GM18511 (cell line): Measurements from ENCODE around the gene DNM3.

Experiments used
- ATAC-seq: cut with Tn5 transposase; IDR thresholded peaks from one replicate; pipeline ENCODE4 v1.9.1; 2021; ENCODE audit warnings: mild to moderate bottlenecking, moderate library complexity; ENCODE audit not compliant: unreplicated experiment

DNM3 gene

DNA sequence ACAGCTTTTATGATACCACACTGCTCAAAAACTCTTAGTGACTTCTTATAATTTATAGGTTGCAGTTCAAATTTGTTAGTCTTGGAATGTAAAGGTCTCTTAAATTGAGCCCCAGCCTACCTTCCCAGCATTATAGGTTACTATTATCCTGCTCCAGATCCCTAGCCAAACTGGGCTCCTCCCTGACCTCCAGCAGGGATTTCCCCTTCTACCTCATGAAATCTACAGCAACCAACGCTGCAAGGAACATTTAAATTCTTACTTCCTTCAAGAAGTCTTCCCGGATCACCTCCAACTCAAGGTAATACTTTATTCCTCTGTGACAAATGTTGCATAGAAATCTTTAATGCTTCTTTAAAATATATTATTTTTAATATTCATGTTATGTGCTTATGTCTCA lies 324.1 kb downstream of the DNM3 start:
- no peak for ATAC-seq

DNA sequence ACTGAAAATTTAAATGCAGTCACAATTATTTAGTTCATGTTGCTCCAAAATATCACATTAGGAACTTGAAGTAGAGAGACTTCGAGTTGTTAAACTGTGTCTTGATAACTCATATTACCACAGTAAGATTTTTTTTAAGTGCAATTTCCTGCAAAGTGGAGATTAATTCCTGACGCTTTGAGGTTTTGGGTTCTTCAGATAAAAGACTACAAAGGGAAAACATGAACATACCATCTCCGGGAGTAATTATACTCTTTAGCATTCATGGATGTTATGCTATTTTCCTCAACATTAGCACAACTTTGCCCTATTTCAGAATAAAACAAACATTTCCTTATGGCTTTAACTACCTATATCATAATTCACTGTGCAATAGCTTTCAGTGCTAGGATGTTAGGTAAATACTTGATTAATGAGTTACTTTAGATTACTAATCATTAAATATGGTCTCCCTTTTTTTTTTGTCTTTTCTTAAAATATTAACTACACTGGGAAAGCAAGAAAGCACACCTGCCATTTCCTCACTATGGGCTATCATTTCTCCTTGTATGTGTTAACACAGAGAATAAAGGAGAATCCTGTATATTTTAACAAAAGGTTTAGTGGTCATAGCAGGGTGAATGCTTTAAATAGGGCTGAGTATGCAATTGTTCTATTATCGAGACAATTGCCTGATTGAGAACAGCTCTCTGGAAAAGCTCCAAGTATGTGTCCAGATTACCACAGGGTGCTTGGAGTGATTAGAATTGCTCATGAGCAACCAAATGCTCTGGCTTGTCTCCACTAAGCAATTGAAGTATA lies 326.7 kb downstream of the DNM3 start:
- ATAC-seq = no peak

DNA sequence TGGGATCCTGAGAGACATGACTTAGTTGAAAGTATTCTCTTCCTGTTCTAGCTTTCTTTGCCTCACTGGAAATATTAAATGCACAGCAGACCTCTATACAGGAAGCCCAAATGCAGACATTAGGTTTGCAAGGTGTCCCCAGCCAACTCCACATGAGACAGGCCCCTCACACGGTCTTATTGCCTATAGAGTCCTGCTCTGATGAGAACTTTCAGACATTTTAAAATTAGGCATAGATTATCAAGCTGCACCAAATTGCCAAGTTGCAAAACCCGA lies 327.2 kb downstream of the DNM3 start:
- no peak for ATAC-seq

DNA sequence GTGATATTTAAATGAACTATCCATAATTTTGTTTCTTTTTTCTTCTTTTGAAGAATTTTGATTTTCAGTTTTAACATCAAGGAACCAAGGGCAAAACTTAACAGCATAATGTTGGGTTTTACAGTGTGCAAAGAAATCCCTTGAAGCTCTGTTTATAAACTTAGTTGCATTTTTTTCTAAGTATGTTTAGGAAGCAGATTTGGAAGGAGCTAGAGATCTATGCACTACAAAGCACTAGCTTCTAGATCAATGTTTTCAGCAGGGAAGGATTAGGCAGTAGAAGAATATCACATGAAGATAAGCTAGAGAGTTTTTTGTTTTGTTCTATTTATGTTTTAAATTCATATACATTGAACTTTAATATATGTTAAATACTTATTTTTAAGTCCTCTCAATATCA lies 328.5 kb downstream of the DNM3 start:
- no peak for ATAC-seq

DNA sequence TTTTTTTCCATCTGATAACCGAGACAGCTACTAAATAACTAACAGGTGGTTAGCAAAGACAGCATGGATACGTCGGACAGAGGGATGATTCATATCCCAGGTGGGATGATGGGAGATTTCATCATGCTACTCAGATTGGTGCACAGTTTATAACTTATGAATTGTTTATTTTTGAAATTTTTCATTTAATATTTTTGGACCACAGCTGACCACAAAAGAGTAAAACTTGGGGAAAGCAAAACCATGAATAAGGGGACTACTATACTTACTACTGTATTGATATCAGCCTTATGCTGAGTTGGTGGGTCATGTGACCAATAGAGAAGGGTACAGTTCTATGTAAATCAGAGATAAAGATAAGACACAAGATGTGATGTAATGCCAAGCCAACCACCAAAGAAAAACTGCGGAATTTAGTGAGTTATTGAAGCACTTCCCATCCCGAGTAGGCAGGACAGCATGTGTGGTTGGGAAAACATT lies 331.1 kb downstream of the DNM3 start:
- no peak for ATAC-seq

DNA sequence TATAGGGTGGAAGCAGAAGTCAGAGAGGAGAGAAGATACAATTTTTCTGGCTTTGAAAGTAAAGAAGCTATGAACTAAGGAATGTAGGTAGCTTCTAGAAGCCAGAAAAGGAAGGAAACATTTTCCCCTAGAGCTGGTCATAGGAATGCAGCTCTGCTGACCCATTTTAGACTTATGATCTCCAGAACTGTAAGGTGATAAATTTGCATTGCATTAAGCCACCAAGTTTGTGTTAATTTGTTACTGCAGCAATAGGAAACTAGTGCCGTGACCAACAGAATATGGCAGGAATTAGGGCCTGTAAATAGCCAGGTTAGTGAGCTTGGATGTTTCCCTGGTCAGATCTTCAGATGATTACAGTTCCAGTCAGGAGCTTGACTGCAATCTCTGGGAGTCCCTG lies 334.9 kb downstream of the DNM3 start:
- ATAC-seq = no peak

DNA sequence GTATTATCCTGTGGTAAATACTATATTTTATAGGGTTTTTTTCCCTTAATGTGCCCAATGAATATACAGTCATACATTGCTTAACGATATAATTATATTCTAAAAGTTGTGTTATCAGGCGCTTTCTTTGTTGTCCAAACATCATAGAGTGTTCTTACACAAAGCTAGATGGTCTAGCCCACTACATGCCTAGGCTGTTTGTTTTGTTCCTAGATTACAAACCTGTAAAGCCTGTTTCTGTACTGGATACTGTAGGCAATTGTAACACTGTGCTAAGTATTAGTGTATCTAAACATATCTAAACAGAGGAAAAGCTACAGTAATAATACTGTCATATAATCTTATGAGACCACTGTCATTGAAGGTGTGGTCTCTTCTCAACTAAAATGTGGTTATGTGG lies 336.6 kb downstream of the DNM3 start:
- ATAC-seq = no peak

DNA sequence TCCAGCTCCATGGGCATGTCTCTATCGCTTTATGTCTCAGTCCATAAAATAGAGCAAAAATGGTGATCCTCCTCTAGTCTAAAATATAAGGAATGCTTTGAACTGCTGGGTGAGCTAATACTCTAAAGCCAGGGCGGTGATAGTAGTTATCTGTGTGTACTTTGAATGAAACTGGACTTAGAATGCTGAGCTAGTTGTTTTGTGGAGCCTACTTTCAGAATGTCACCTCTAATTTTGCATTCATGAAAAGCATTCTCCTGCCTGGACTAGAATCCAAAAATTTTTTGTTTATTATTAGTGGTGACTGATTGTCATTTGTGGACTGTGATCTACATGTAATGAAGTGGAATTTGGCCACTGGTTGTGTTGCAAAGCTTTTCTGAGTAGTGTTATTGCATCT lies 337.6 kb downstream of the DNM3 start:
- no peak for ATAC-seq

DNA sequence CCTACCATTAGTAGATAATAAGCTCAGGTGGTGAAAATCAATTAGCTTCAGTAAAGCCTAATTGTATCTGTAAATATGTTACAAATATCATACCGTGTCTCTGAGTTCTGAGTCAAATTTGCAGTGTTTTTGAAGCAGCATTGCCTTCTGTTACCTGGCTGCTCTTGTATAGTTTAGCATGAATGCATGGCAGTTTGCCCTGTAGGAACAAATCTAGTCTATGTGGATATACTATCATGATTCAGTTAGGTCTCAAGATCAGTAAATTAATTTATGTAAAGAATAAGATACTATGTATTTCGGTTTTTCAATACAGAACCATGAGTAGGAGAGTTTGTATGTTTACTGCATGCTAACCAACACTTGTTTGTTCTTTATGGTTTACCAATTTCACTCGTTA lies 338.6 kb downstream of the DNM3 start:
- ATAC-seq = no peak

DNA sequence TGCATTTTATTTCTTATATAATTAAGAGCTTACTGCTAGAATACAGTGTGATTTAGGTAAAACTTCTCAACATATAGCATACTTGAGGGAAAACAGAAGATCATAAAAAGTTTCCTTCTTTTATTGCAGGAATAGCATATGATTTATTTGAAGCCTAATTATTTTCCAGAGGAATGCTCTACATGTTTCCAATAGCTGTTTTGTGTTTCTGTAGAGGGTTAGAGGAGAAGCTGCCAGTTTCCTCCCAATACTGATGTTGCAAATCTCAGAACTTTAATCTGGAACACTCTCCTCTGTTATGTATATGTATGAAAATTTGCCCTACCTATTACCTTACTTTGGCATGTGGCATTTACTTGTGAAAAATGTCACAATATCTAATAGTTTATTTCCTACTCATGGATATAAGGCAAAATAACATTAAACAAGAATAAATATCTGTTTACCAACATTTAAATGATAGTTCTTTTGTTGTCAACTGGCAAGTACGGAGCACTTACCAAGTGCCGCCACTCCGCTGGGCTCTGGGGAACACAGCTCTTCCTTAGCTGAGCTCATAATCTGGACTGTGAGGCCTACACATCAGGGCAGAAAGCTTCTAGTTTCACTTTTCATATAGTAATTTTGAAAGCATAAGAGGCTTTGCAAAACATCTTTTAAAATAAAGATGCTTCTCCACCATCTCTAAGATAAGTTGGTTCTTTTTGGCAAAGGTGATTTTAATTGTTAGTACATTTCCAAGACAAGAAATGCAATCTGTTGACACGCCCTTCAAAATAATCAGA lies 339.4 kb downstream of the DNM3 start:
- ATAC-seq = peak; percentile 73

DNA sequence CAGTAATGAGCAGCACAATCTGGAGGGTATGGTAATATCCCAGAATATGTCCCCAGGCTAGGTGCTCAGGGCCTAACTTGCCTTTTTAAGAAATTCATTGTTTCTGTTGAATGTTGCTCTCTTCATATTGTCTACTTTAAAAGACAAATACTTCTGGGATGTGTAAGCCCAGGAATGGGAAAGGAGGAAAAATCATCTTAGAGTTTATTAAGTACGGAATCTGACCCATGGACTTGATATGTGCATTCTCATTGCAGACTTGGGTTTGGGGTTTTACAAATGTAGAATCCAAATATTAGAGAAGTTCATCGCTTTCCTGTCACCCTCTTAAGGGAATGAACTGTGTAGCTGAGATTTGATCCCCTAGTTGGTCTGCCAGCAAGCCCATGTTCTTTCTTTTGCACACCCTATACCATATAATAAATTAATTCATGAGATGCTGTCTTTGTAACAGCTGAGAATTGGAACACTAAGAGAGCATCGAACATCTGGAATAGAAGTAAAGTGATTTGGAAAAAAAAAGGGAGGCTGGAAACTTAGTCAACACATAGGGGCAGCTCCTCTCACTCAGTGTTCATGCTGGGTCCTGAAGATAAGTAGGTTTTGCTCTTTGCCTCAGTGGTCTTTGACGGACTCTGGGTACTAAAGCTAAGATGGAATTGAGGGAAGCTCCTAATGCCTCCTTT lies 343.4 kb downstream of the DNM3 start:
- no peak for ATAC-seq

DNA sequence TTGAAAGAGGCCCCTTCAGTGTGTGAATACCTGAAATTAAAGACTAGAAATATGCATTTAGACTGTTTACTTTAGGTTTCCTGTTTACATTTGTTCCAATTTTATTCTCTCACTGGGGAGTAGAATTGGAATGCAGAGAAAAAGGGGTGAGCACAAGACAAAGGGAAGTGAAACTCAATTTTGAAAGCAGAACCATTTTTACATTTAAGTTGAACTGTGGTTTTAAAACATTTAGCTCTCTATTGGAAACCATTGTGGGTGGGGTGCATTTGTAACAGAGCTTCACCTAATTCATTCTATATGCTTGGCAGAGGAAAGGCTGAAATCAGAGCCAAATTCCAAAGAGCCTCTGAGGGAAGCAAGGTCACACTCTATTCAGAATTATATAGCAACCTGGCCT lies 343.9 kb downstream of the DNM3 start:
- ATAC-seq = peak; percentile 65

DNA sequence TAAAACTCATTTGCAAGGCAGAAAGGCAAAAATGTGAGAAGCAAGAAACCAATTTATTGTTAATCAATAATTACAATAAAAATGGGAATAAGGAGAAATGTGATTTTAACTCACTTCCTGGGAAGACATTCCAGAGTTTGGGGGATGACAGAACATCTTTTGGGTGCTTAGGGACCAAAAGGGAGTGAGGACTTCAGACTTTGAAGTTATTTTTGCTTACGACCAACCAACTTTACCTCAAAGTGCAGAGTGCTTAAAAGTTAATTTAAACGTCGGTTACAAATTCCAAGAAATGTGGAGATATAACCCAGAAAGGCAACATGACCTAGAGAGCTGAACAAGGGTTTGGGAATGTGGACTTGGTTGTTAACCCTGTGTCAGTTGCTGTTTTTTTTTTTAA lies 344.7 kb downstream of the DNM3 start:
- ATAC-seq = no peak

DNA sequence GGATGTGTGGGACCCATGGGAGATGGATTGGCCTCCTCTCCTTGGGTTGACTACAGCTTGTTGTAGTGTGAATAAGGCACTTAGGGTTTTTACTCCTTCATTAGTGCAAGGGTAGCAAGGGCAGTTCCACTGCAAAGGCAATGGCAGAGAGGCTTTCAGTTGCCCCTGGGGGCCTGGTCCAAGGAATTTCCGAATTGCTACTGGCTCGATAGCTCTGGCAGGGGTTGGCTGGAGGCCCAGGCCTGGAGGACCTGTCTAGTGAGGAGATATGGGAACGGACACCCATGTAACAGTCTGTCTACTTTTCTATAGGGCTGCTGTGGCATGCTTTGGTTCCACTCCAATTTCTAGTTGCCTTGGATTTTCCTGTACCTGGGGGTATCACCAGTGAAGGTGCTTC lies 360.3 kb downstream of the DNM3 start:
- no peak for ATAC-seq

DNA sequence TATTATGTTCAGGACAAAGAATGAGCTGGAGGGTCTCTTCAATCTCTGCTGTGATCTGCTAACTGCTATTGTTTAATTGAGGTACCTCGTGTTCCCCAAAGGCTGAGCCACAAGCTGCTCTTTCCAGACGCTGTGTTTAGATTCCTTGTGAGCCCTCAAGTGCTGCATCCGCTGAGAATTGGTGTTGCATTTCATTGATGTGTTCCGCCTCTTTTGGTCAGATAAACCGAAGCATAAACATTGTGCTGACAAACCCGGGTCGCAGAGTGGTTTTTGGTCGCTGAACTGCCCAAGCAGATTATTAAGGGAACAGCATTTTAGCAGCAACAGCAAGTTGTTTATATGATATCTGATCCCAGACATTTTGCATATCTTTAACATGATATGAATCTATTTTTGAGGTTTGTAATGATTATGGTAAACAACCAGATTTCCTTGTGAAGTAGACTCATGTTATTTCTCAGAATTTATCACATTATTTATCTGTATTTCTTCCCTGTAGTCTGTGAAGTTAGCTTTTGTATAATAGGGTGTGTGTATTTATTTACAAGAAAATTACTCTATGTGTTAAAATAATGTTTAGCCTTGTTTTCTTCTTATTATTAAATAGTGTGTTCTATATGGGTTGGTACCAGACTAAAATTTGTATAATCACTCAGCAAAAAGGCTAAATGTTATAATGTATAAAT lies 362.0 kb downstream of the DNM3 start:
- no peak for ATAC-seq

DNA sequence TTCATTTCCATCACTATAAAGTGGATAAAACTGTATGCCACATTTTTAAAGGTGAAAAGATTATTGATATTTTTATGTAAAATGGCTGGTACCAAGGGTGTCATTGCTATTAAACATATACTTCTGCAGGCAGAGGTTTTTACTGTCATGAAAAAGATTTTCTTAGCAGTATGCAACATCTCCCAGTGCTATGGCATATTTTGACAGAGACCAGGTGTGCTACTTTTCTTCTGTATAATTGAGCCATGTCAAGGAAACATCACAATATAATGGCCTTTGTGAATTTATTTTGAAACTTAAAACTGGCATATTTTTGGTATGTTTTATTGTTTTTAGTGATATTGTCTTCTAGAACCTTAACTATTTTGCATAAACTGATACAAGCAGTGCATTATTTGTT lies 362.6 kb downstream of the DNM3 start:
- ATAC-seq = no peak

DNA sequence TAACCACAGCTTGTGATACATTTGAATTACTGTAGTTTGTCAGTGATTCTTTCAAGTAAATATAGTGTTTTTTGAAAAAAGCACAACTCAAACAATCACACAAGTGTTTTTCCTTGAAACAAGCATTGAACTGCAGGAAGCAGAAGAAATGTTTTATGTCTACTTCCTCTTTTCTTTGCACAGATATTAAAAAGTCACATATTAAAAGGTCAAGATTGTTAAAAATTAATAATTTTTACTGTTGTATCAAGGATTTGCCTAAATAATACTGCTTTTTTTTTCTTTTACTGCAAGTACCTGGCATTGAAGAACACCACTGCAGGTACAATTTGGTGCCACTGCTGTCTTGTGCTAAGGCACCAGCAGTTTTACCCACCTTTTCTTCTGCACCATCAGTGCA lies 365.0 kb downstream of the DNM3 start:
- ATAC-seq = no peak

DNA sequence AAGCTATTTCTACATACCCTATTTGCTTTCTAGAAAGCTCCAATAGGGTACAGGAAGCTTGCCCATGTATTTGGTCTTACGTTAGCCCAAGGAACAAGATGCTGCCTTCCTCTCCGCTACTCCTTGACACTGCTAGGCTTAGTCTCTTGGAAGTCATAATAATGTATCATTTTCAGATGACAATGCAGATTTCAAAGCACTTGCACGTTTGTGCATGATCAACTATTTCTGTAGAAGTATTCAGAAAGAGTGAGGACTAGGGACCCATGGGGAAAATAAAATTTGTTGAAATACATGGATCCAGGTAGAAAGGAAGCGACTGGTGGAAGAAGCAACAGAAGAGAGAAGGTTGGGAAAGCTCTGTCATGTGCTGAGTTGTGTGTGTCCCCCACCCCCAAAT lies 367.3 kb downstream of the DNM3 start:
- no peak for ATAC-seq

DNA sequence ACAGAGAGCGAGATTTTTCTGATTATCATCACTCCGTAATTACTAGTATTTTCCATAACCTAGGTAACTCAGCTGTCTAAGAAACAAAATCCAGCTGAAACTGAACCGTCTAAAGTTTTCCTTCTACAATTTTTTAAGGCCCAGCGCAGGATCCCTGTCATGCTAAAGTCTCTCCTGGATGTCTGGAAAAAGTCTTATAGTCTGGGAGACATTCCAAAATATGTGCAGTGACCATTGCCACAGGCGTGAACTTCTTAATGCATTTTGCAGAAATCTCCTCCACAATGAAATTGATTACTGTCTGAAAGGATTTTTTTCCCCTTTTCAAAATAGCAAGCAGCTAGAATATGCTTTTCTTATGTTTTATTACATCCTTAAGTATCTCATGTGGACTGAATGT lies 369.9 kb downstream of the DNM3 start:
- ATAC-seq = no peak

DNA sequence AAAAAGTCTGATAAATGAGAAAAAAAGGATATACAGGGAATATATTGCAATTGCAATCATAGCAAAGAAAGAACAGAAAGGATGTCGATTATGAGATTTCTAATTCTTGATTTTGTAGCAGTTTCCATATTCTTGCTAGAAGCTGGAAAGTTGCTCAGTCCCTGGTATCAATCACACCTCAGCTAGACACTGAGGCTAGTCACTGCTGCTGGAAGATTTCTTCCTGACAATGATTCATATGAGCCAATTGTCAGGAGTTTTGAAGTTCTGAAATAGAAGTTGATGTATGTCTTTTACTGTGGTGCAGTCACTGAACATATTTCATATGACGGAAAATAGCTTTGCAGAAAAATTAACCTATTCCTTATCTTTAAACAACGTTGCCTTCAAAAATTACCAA lies 370.8 kb downstream of the DNM3 start:
- ATAC-seq = no peak

DNA sequence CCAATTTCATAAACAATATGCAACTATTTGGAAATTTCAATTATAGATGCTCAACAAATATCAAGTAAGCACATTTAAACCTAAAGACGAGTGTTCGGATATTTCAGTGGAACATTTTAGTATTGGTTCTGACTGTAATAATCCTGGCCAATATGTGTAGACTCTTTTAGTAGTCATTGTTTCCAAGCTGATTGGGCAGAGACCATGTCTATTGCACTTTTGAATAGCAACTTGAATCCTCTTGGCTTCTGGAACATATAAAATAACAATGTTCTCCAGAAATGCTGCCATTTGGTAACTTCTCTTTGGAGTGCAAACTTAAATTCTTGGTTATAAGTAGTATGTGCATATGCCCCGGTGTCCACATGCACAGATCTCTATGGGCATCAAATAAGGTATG lies 373.7 kb downstream of the DNM3 start:
- no peak for ATAC-seq
